IPS-20b (cell line): ENCODE results near the gene PGAM1.

Experiments used
- H3K27ac ChIP-seq: one replicate; pipeline ENCODE4 v1.5.1; 2013; ENCODE audit warnings: low read length
- H3K27me3 ChIP-seq: 2 replicates; pipeline ENCODE4 v1.6.1; 2013; ENCODE audit warnings: mild to moderate bottlenecking, low read length, inconsistent platforms; ENCODE audit not compliant: insufficient read depth
- H3K36me3 ChIP-seq: 2 replicates; pipeline ENCODE4 v1.6.1; 2013; ENCODE audit warnings: low read depth, mild to moderate bottlenecking, inconsistent platforms, low read length, moderate library complexity; ENCODE audit not compliant: insufficient read depth
- H3K4me1 ChIP-seq: 2 replicates; pipeline ENCODE4 v1.6.1; 2013; ENCODE audit warnings: mild to moderate bottlenecking, control low read depth, inconsistent platforms, low read length, moderate library complexity; ENCODE audit not compliant: insufficient read depth
- H3K4me3 ChIP-seq: 2 replicates; pipeline ENCODE4 v1.5.1; 2013; ENCODE audit warnings: mild to moderate bottlenecking, low read length, inconsistent platforms
- H3K9ac ChIP-seq: 2 replicates; pipeline ENCODE4 v1.6.1; 2013; ENCODE audit warnings: low read depth, mild to moderate bottlenecking, inconsistent platforms, low read length, moderate library complexity
- H3K9me3 ChIP-seq: 2 replicates; pipeline ENCODE4 v1.6.1; 2013; ENCODE audit warnings: mild to moderate bottlenecking, low read depth, low read length, inconsistent platforms; ENCODE audit not compliant: insufficient read depth

The PGAM1 gene

GRCh38 chr10:97425964-97426775, at the start of gene PGAM1:
TSS of gene PGAM1 (plus strand) at chr10:97426191. CDS start at chr10:97426308, 117 bp downstream.
- peak within 1 kb of the TSS; percentile 89 for H3K27ac ChIP-seq
- peaks cover 8% of the 10 kb centered on the region; the same call in 1 of the 2 replicates for H3K4me1 ChIP-seq
- H3K27me3 ChIP-seq: no peaks in the 10 kb centered on the region
- peak within 1 kb of the TSS; percentile 93 for H3K4me3 ChIP-seq
- H3K36me3 ChIP-seq: peaks cover 41% of the 10 kb centered on the region
- no peaks in the 10 kb centered on the region for H3K9me3 ChIP-seq
- H3K9ac ChIP-seq: peak within 1 kb of the TSS; percentile 98

DNA sequence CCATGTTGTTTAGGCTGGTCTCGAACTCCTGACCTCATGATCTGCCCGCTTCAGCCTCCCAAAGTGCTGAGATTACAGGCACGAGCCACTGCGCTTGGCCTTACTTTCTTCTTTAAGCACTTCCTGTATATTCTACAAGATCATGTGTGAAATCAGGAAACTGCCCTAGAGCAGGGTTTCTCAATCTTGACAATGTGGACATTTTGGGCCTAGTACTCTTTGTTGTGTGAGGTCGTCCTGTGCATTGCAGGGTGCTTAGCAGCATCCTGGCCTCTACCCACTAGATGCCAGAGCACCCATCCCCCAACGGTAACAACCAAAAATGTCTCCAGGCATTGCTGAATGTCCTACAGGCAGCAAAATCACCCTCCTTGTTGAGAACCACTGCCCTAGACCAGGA, 49.6 kb upstream of the PGAM1 start:
- H3K36me3 ChIP-seq: peaks cover 92% of the 10 kb centered on the region

GRCh38 chr10:97378933-97379921, 46.8 kb upstream of the PGAM1 start:
- no peaks in the 10 kb centered on the region for H3K27me3 ChIP-seq
- H3K4me1 ChIP-seq: no peaks in the 10 kb centered on the region
- no peak overlapping the region for H3K9ac ChIP-seq
- H3K9me3 ChIP-seq: no peaks in the 10 kb centered on the region
- H3K36me3 ChIP-seq: peaks cover 90% of the 10 kb centered on the region
- no peak overlapping the region for H3K27ac ChIP-seq
- H3K4me3 ChIP-seq: no peak overlapping the region

More for the DNA sequence above, 49.6 kb upstream of the PGAM1 start:
- Histone ChIP-seq H3K4me1 (no peaks in the 10 kb centered on the region), H3K9ac (no peak overlapping the region), H3K9me3 (no peaks in the 10 kb centered on the region), H3K27ac (no peak overlapping the region), H3K4me3 (no peak overlapping the region), H3K27me3 (no peaks in the 10 kb centered on the region)

GRCh38 chr10:97380516-97380915, 45.5 kb upstream of the PGAM1 start:
- Histone ChIP-seq H3K27me3 (no peaks in the 10 kb centered on the region), H3K9ac (no peak overlapping the region), H3K4me3 (no peak overlapping the region), H3K27ac (no peak overlapping the region), H3K9me3 (no peaks in the 10 kb centered on the region), H3K4me1 (no peaks in the 10 kb centered on the region), H3K36me3 (peaks cover 92% of the 10 kb centered on the region)

DNA sequence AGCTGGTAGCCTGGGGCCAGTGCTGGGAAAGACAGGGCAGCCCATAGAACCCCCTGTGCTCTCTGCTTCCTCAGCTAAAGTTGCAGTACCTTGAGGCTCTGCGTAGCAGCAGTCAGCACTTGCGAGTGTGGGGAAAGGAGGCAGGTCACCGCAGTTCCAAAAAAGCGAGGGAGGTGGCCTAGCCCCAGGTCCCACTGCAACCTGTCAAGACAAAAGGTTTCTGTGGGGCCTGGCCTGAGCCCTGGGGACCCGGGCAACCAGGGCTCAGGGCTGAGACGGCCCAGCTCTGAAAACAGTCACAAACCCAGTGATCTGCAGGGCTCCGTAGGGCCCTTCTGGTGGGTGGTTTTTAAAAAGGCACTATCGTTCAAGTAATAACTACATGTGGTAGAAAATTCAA, 44.4 kb upstream of the PGAM1 start:
- Histone ChIP-seq H3K4me3 (no peak overlapping the region), H3K4me1 (no peaks in the 10 kb centered on the region), H3K9ac (no peak overlapping the region), H3K27me3 (no peaks in the 10 kb centered on the region), H3K36me3 (peaks cover 94% of the 10 kb centered on the region), H3K27ac (no peak overlapping the region), H3K9me3 (no peaks in the 10 kb centered on the region)

DNA sequence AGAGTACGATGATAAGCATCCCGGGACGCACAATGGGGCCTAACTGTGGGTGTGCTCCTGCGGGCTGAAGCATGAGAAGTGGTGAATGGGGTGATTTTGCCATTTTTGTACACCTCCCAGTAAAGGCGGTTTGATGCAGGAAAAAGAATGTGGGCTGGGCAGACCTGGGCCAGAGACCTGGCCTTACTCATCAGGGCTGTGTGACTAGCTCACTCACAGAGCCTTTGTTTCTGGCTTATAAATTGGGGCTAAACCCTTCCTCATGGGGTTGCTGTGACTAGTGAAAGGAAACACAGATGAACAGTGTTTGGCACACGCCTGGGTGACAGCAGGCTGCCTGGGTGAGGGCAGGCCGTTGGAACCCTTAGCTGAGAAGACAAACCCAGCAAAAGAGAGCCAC, 42.8 kb upstream of the PGAM1 start:
- Histone ChIP-seq H3K36me3 (peaks cover 93% of the 10 kb centered on the region), H3K9me3 (no peaks in the 10 kb centered on the region), H3K4me1 (no peaks in the 10 kb centered on the region), H3K4me3 (no peak overlapping the region), H3K27me3 (no peaks in the 10 kb centered on the region), H3K9ac (no peak overlapping the region), H3K27ac (no peak overlapping the region)

DNA sequence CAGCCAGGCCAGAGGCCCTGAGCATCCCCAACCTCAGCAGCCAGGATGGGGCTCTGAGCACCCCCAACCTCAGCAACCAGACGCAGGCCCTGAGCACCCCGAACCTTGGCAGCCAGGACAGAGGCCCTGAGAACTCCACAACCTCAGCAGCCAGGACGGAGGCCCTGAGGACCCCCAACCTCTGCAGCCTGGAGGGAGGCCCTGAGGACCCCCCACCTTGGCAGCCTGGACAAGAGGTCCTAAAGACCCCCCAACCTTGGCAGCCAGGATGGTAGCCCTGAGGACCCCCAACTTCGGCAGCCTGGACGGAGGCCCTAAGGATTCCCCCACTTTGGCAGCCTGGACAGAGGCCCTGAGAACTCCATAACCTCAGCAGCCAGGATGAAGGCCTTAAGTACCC, 41.8 kb upstream of the PGAM1 start:
- Histone ChIP-seq H3K27ac (no peak overlapping the region), H3K4me1 (no peaks in the 10 kb centered on the region), H3K9ac (no peak overlapping the region), H3K36me3 (peaks cover 95% of the 10 kb centered on the region), H3K4me3 (no peak overlapping the region), H3K27me3 (no peaks in the 10 kb centered on the region), H3K9me3 (no peaks in the 10 kb centered on the region)

GRCh38 chr10:97384641-97385040, 41.4 kb upstream of the PGAM1 start:
- Histone ChIP-seq H3K36me3 (peaks cover 95% of the 10 kb centered on the region), H3K9ac (no peak overlapping the region), H3K4me1 (no peaks in the 10 kb centered on the region), H3K27ac (no peak overlapping the region), H3K9me3 (no peaks in the 10 kb centered on the region), H3K4me3 (no peak overlapping the region), H3K27me3 (no peaks in the 10 kb centered on the region)

DNA sequence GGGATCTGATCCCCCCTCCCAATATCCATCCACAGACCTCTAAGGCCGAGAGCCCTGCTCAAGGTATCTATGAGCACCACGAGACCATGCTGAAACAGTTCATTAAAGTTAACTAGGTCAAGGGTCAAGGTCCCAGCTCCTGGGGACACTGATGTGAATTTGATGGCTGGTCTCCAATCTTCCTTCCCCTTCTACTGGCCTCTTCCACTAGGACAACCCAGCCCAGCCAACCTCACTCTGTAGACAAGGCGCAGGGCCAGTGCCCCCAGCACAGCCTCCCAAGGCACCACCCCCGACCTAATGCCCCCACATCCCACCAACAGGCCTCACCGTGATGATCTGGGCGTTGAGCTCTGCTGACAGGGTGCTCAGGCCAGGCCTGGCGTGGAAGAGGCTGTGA, 40.4 kb upstream of the PGAM1 start:
- Histone ChIP-seq H3K9ac (no peak overlapping the region), H3K4me3 (no peak overlapping the region), H3K27me3 (no peaks in the 10 kb centered on the region), H3K4me1 (no peaks in the 10 kb centered on the region), H3K36me3 (peaks cover 95% of the 10 kb centered on the region), H3K9me3 (no peaks in the 10 kb centered on the region), H3K27ac (no peak overlapping the region)

DNA sequence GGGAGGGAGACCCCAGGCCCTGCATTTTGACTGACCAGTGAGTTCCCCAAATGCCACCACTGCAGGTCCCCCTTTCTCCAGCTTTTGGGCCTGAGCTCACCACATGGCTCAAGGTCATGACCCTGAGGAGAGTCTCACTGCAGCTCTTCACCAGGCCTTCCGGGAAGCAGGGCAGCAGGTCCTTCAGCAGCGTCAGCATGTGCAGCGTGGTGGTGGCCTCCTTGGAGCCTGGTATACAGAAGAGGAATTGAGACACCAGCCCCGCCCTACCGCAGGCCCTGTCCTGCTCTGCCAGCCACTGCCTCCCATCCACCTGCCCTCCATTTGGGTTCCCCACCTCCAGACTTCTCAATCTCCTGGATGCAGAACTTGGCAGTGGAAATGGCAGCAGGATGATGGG, 37.8 kb upstream of the PGAM1 start:
- no peaks in the 10 kb centered on the region for H3K27me3 ChIP-seq
- H3K27ac ChIP-seq: no peak overlapping the region
- peaks cover 87% of the 10 kb centered on the region for H3K36me3 ChIP-seq
- no peak overlapping the region for H3K9ac ChIP-seq
- H3K9me3 ChIP-seq: no peaks in the 10 kb centered on the region
- H3K4me1 ChIP-seq: no peaks in the 10 kb centered on the region
- H3K4me3 ChIP-seq: no peak overlapping the region

GRCh38 chr10:97390091-97390490, 35.9 kb upstream of the PGAM1 start:
- Histone ChIP-seq H3K4me3 (no peak overlapping the region), H3K27me3 (no peaks in the 10 kb centered on the region), H3K4me1 (no peaks in the 10 kb centered on the region), H3K27ac (no peak overlapping the region), H3K9ac (no peak overlapping the region), H3K36me3 (peaks cover 83% of the 10 kb centered on the region), H3K9me3 (no peaks in the 10 kb centered on the region)
